ENCODE data around the gene KREMEN1. TPM values are rescaled to one million over a fixed set of nuclear protein-coding genes. Genes with fewer than 3 reads are reported as not detected.

KREMEN1 gene
- total and polyA plus RNA-seq, 2 of the 4 experiments (the other 2 are of a cell fraction), result 2.9 to 4.6 TPM

GRCh38 chr22:29106839-29107238 lies 34.0 kb downstream of the KREMEN1 start:
- no peak overlapping the region for H2BK120ac ChIP-seq (ENCODE audit: low read depth, low read length)
- CTCF ChIA-PET, result no interaction called here
- H3K23ac ChIP-seq (ENCODE audit: low read depth, low read length), result no peak overlapping the region
- intact Hi-C loops (cut with micrococcal nuclease) (no loop called here), dilution Hi-C loops (cut with HindIII; ENCODE audit: low sequenced_read_pairs, unreplicated experiment) (no loop called here), in situ Hi-C loops (cut with MboI; ENCODE audit: low sequenced_read_pairs) (no loop called here)
- H3K4ac ChIP-seq (ENCODE audit: low read depth, low read length), result no peak overlapping the region
- H2BK15ac ChIP-seq (ENCODE audit: low read depth, low read length), result no peak overlapping the region
- no peak overlapping the region for H4K8ac ChIP-seq (ENCODE audit: low read depth in 2 of 2, low read length in 2 of 2)
- DNase-seq (no peak), ATAC-seq (ENCODE audit: low read depth) (no peak)
- no peak overlapping the region for H3K9ac ChIP-seq (ENCODE audit: low read depth, low read length)
- H3K4me3 ChIP-seq (ENCODE audit: insufficient read depth, low read depth, low read length), result no peak overlapping the region
- H3K14ac ChIP-seq (replicated peaks; ENCODE audit: low read depth, low read length), result no peak overlapping the region
- H3K27ac ChIP-seq (ENCODE audit: insufficient read depth, low read length), result no peak overlapping the region
- H4K91ac ChIP-seq (ENCODE audit: insufficient read depth, low read depth, low read length), result no peak overlapping the region
- H3K79me1 ChIP-seq (ENCODE audit: low read depth in 1 of 2, low read length in 2 of 2), result no peaks in the 10 kb centered on the region
- no peak overlapping the region for H2BK20ac ChIP-seq (ENCODE audit: low read depth, low read length)
- no peak overlapping the region for H2BK5ac ChIP-seq (ENCODE audit: low read depth, low read length, poor library complexity, severe bottlenecking)
- H3K9me1 ChIP-seq (ENCODE audit: insufficient read depth, low read length), result peaks cover 5% of the 10 kb centered on the region; the same call in 1 of the 2 replicates
- H2AK9ac ChIP-seq (replicated peaks; ENCODE audit: low read depth, low read length, poor library complexity), result no peak overlapping the region
- TF ChIP-seq POLR2A (IDR thresholded peaks at IDR 0.05; ENCODE audit: low read depth, low read length), result no peak
- TF ChIP-seq MAFK (IDR thresholded peaks at IDR 0.05; ENCODE audit: low read depth, low read length), result no peak
- TF ChIP-seq MXI1 (IDR thresholded peaks at IDR 0.05; ENCODE audit: borderline replicate concordance, low read depth, low read length), result no peak
- TF ChIP-seq, protein P1, sequence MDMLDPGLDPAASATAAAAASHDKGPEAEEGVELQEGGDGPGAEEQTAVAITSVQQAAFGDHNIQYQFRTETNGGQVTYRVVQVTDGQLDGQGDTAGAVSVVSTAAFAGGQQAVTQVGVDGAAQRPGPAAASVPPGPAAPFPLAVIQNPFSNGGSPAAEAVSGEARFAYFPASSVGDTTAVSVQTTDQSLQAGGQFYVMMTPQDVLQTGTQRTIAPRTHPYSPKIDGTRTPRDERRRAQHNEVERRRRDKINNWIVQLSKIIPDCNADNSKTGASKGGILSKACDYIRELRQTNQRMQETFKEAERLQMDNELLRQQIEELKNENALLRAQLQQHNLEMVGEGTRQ (IDR thresholded peaks at IDR 0.05; ENCODE audit: low read depth, low read length), result no peak
- no peak for TF ChIP-seq RAD21 (IDR thresholded peaks at IDR 0.05; ENCODE audit: low read length)
- TF ChIP-seq NFE2L2 (IDR thresholded peaks at IDR 0.05; ENCODE audit: low read depth, low read length), result no peak
- TF ChIP-seq CEBPB (IDR thresholded peaks at IDR 0.05; ENCODE audit: low read depth, low read length), result no peak
- no peak for TF ChIP-seq SMC3 (IDR thresholded peaks at IDR 0.05; ENCODE audit: low read depth, low read length)
- TF ChIP-seq, protein P2, sequence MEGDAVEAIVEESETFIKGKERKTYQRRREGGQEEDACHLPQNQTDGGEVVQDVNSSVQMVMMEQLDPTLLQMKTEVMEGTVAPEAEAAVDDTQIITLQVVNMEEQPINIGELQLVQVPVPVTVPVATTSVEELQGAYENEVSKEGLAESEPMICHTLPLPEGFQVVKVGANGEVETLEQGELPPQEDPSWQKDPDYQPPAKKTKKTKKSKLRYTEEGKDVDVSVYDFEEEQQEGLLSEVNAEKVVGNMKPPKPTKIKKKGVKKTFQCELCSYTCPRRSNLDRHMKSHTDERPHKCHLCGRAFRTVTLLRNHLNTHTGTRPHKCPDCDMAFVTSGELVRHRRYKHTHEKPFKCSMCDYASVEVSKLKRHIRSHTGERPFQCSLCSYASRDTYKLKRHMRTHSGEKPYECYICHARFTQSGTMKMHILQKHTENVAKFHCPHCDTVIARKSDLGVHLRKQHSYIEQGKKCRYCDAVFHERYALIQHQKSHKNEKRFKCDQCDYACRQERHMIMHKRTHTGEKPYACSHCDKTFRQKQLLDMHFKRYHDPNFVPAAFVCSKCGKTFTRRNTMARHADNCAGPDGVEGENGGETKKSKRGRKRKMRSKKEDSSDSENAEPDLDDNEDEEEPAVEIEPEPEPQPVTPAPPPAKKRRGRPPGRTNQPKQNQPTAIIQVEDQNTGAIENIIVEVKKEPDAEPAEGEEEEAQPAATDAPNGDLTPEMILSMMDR (conservative IDR thresholded peaks at IDR 0.05; ENCODE audit: low read depth, low read length), result no peak
- TF ChIP-seq ELK1 (IDR thresholded peaks at IDR 0.05; ENCODE audit: borderline replicate concordance, low read depth, low read length), result no peak
- no peak for TF ChIP-seq FOS (IDR thresholded peaks at IDR 0.05; ENCODE audit: low read depth, low read length)
- TF ChIP-seq BHLHE40 (IDR thresholded peaks at IDR 0.05; ENCODE audit: low read depth, low read length), result no peak
- TF ChIP-seq RCOR1 (IDR thresholded peaks at IDR 0.05; ENCODE audit: insufficient replicate concordance, low read length), result no peak
- H3K56ac ChIP-seq (ENCODE audit: extremely low read depth, insufficient read depth, low read length), result no peak overlapping the region
- H2AK5ac ChIP-seq (ENCODE audit: low read depth, low read length), result no peak overlapping the region
- H2AFZ ChIP-seq (replicated peaks; ENCODE audit: low read length, poor library complexity), result no peak overlapping the region
- H3K27me3 ChIP-seq (ENCODE audit: control insufficient read depth, insufficient read depth, low read length), result no peaks in the 10 kb centered on the region
- no peak overlapping the region for H3K4me2 ChIP-seq (ENCODE audit: low read depth, low read length)
- H3K36me3 ChIP-seq (ENCODE audit: control insufficient read depth, insufficient read depth, low read length), result peaks cover 2% of the 10 kb centered on the region; the same call in 1 of the 2 replicates
- H3K9me3 ChIP-seq (ENCODE audit: control insufficient read depth, insufficient read depth, low read length), result no peaks in the 10 kb centered on the region
- H4K20me1 ChIP-seq (ENCODE audit: insufficient read depth, low read length), result no peaks in the 10 kb centered on the region
- H3K18ac ChIP-seq (ENCODE audit: low read depth, low read length), result no peak overlapping the region
- H4K5ac ChIP-seq (ENCODE audit: low read depth, low read length), result no peak overlapping the region
- H3K4me1 ChIP-seq (ENCODE audit: control insufficient read depth, insufficient read depth, low read length), result peaks cover 7% of the 10 kb centered on the region
- WGBS, 2 experiments (ENCODE audit: extremely low coverage in 2 of 2, insufficient read length in 1 of 2), result 17% methylated on average over 1 of the region's 4 CpGs; no CpG with 5 or more reads in 1 of the 2 experiments
- POLR2A ChIA-PET (ENCODE audit: unreplicated experiment), result no interaction called here
- BruUV-seq (replicated peaks), result no TSS peak
